ENCODE data around the gene THSD7B. TPM values are rescaled to one million over a fixed set of nuclear protein-coding genes. Genes with fewer than 3 reads are reported as not detected.

THSD7B gene
- polyA plus RNA-seq, 1 donor from 2014 or later: 0.46 TPM

- H3K4me2 ChIP-seq (ENCODE audit: low read length): no peak overlapping the region
- H3K27ac ChIP-seq (ENCODE audit: low read length): no peak overlapping the region
- no peak overlapping the region for H3K4me3 ChIP-seq (ENCODE audit: low read length)
- no peaks in the 10 kb centered on the region for H3K79me2 ChIP-seq (replicated peaks; ENCODE audit: insufficient read depth, low read length)
- H3K9ac ChIP-seq (ENCODE audit: low read length): no peak overlapping the region
- no peaks in the 10 kb centered on the region for H3K27me3 ChIP-seq (ENCODE audit: insufficient read depth, low read depth, low read length)
- H3K9me3 ChIP-seq (ENCODE audit: low read length): no peaks in the 10 kb centered on the region
- no peaks in the 10 kb centered on the region for H3K9me2 ChIP-seq (ENCODE audit: insufficient read depth, low read length)
- no peaks in the 10 kb centered on the region for H4K20me1 ChIP-seq (ENCODE audit: insufficient read depth)
- TF ChIP-seq TAF1 (IDR thresholded peaks at IDR 0.05; ENCODE audit: low read depth): no peak
- H2AFZ ChIP-seq (ENCODE audit: low read depth, low read length): no peak overlapping the region
- no peaks in the 10 kb centered on the region for H3K36me3 ChIP-seq (ENCODE audit: insufficient read depth, low read length)
- H3F3A ChIP-seq (ENCODE audit: insufficient read depth, low read length, poor library complexity, severe bottlenecking): no peaks in the 10 kb centered on the region
Observed at GRCh38 chr2:136863874-136864273, 98.5 kb downstream of the THSD7B start.

GRCh38 chr2:136871424-136871823 is 106.1 kb downstream of the THSD7B start:
- H3K79me2 ChIP-seq (replicated peaks; ENCODE audit: insufficient read depth, low read length): no peaks in the 10 kb centered on the region
- TF ChIP-seq TAF1 (IDR thresholded peaks at IDR 0.05; ENCODE audit: low read depth) (no peak), SMC3 (conservative IDR thresholded peaks at IDR 0.05; ENCODE audit: poor library complexity) (no peak), POLR2AphosphoS5 (IDR thresholded peaks at IDR 0.05) (no peak), REST (IDR thresholded peaks at IDR 0.05; ENCODE audit: borderline replicate concordance) (no peak), MXI1 (conservative IDR thresholded peaks at IDR 0.05; ENCODE audit: poor library complexity, severe bottlenecking) (no peak), EZH2 (IDR thresholded peaks at IDR 0.05; ENCODE audit: borderline replicate concordance, insufficient read depth, low read length, poor library complexity, severe bottlenecking) (no peak), CTCF (IDR thresholded peaks at IDR 0.05; ENCODE audit: poor library complexity, severe bottlenecking) (no peak), EP300 (conservative IDR thresholded peaks at IDR 0.05; ENCODE audit: poor library complexity, severe bottlenecking) (no peak), RAD21 (conservative IDR thresholded peaks at IDR 0.05) (no peak)
- no peaks in the 10 kb centered on the region for H3K27me3 ChIP-seq (ENCODE audit: insufficient read depth, low read depth, low read length)

GRCh38 chr2:136874258-136874657 is 108.9 kb downstream of the THSD7B start:
- Histone ChIP-seq H3K4me3 (ENCODE audit: low read length) (no peak overlapping the region), H3K27ac (ENCODE audit: low read length) (no peak overlapping the region), H3K36me3 (ENCODE audit: insufficient read depth, low read length) (no peaks in the 10 kb centered on the region), H2AFZ (ENCODE audit: low read depth, low read length) (no peak overlapping the region), H3K9me3 (ENCODE audit: low read length) (no peaks in the 10 kb centered on the region), H4K20me1 (ENCODE audit: insufficient read depth) (no peaks in the 10 kb centered on the region), H3K27me3 (ENCODE audit: insufficient read depth, low read depth, low read length) (no peaks in the 10 kb centered on the region), H3K79me2 (replicated peaks; ENCODE audit: insufficient read depth, low read length) (no peaks in the 10 kb centered on the region), H3K9ac (ENCODE audit: low read length) (no peak overlapping the region), H3K9me2 (ENCODE audit: insufficient read depth, low read length) (no peaks in the 10 kb centered on the region), H3F3A (ENCODE audit: insufficient read depth, low read length, poor library complexity, severe bottlenecking) (no peaks in the 10 kb centered on the region), H3K4me2 (ENCODE audit: low read length) (no peak overlapping the region)
- TF ChIP-seq CTCF (IDR thresholded peaks at IDR 0.05; ENCODE audit: poor library complexity, severe bottlenecking) (no peak), SMC3 (conservative IDR thresholded peaks at IDR 0.05; ENCODE audit: poor library complexity) (no peak), EP300 (conservative IDR thresholded peaks at IDR 0.05; ENCODE audit: poor library complexity, severe bottlenecking) (no peak), POLR2AphosphoS5 (IDR thresholded peaks at IDR 0.05) (no peak), RAD21 (conservative IDR thresholded peaks at IDR 0.05) (no peak), EZH2 (IDR thresholded peaks at IDR 0.05; ENCODE audit: borderline replicate concordance, insufficient read depth, low read length, poor library complexity, severe bottlenecking) (no peak), MXI1 (conservative IDR thresholded peaks at IDR 0.05; ENCODE audit: poor library complexity, severe bottlenecking) (no peak), REST (IDR thresholded peaks at IDR 0.05; ENCODE audit: borderline replicate concordance) (no peak), TAF1 (IDR thresholded peaks at IDR 0.05; ENCODE audit: low read depth) (no peak)

More at GRCh38 chr2:136871424-136871823, 106.1 kb downstream of the THSD7B start:
- H3K9me2 ChIP-seq (ENCODE audit: insufficient read depth, low read length): no peaks in the 10 kb centered on the region
- H3K4me2 ChIP-seq (ENCODE audit: low read length): no peak overlapping the region
- H3K9me3 ChIP-seq (ENCODE audit: low read length): no peaks in the 10 kb centered on the region
- no peak overlapping the region for H3K4me3 ChIP-seq (ENCODE audit: low read length)
- H3K9ac ChIP-seq (ENCODE audit: low read length): no peak overlapping the region
- H2AFZ ChIP-seq (ENCODE audit: low read depth, low read length): no peak overlapping the region
- no peak overlapping the region for H3K27ac ChIP-seq (ENCODE audit: low read length)
- H3F3A ChIP-seq (ENCODE audit: insufficient read depth, low read length, poor library complexity, severe bottlenecking): no peaks in the 10 kb centered on the region
- H4K20me1 ChIP-seq (ENCODE audit: insufficient read depth): no peaks in the 10 kb centered on the region
- H3K36me3 ChIP-seq (ENCODE audit: insufficient read depth, low read length): no peaks in the 10 kb centered on the region
